Heart right ventricle (tissue), 16 donors: ENCODE data around the gene AGR3. TPM values are rescaled to one million over a fixed set of nuclear protein-coding genes. Genes with fewer than 3 reads are reported as not detected.

ENCODE experiments used
- ATAC-seq, 8 donors: fragments of 200-7000 bp; cut with Tn5 transposase; one replicate each; pipeline ENCODE4 v1.9.1; 2020; ENCODE audit warnings: mild to moderate bottlenecking in 8 of 8, moderate library complexity in 8 of 8, moderate number of reproducible peaks in 1 of 8
- DNase-seq, 2 donors: peaks; one replicate each; pipeline ENCODE4 v3.0.0-alpha.2; 2020
- H3K27ac ChIP-seq, 10 donors: fragments of 200-600 bp; sonication (generic) in 2 of 10; one replicate each; pipeline versions ENCODE4 v1.5.0 to v1.8.0; 2020 to 2022; ENCODE audit warnings: mild to moderate bottlenecking in 3 of 10
- H3K27me3 ChIP-seq, 7 donors: fragments of 200-600 bp; one replicate each; pipeline ENCODE4 v1.8.0; 2021 to 2022; ENCODE audit warnings: mild to moderate bottlenecking in 2 of 7
- H3K36me3 ChIP-seq, 9 donors: fragments of 200-600 bp; sonication (generic) in 1 of 9; one replicate each; pipeline versions ENCODE4 v1.5.0 to v1.8.0; 2020 to 2022; ENCODE audit warnings: mild to moderate bottlenecking in 2 of 9
- H3K4me1 ChIP-seq, 9 donors: fragments of 200-600 bp; sonication (generic) in 1 of 9; one replicate each; pipeline versions ENCODE4 v1.5.0 to v1.8.0; 2020 to 2022; ENCODE audit warnings: mild to moderate bottlenecking in 4 of 9
- H3K4me3 ChIP-seq, 10 donors: fragments of 200-600 bp; sonication (generic) in 2 of 10; one replicate each; pipeline versions ENCODE4 v1.5.0 to v1.8.0; 2020 to 2022; ENCODE audit warnings: mild to moderate bottlenecking in 7 of 10, moderate library complexity in 2 of 10
- H3K9me3 ChIP-seq, 11 donors: fragments of 200-600 bp in 10 of 11; sonication (generic) in 2 of 11; one replicate each; pipeline versions ENCODE4 v1.5.0 to v1.8.0; 2013 to 2022; ENCODE audit warnings: mild to moderate bottlenecking in 2 of 11, control low read depth in 1 of 11, moderate library complexity in 1 of 11
- CTCF ChIP-seq, 9 donors: fragments of 200-600 bp; sonication (generic) in 2 of 9; IDR thresholded peaks; one replicate each; pipeline versions ENCODE4 v1.5.0 to v1.8.0; 2021 to 2022; ENCODE audit warnings: antibody characterized with exemption in 9 of 9, mild to moderate bottlenecking in 5 of 9, moderate library complexity in 1 of 9
- WGBS, 2 donors: extraction: QIAGEN DNeasy Blood & Tissue Kit; methylation state at CpG; one replicate each; pipeline ENCODE4 v1.1.7; 2013; ENCODE audit warnings: inconsistent platforms in 1 of 2; 5-methylcytosine and 5-hydroxymethylcytosine counted together
- intact Hi-C, 10 donors: fragments of 100-400 bp; cut with DNase I; formaldehyde crosslinking; loops; one replicate each; pipeline versions ENCODE4 v1.11.1 to v1.14.2; 2022
- polyA plus RNA-seq, 2 donors: library from polyadenylated mRNA; stranded (reverse); fragments of 200-250 nt; gene quantifications; one replicate each; pipeline ENCODE4 v1.2.3, GENCODE V29; 2013
- total RNA-seq, 10 donors: library from RNA; stranded (reverse); fragmentation: NEBNext Ultra II Directional in 3 of 10; extraction: Animal tissue kit (Norgen Biotek cat#: 25700) in 3 of 10; gene quantifications; one replicate each; pipeline versions ENCODE4 v1.2.1 to v1.2.4, GENCODE V29; 2021 to 2023
- donor health status: Arrhythmogenic right ventricular cardiomyopathy.
- donor health status: ischemic (EF 13 %, LVEDD 7.1; RV severe dilation, severe dysfunction).
- donor health status: healthy with polysubstance abuse.
- donor health status: DM: no; HTN: yes; CAD: no.
- donor health status: DM: no; HTN: no; CAD: no.
- donor health status: ischemic (EF 25% LVEDD 6.9; RV normal size, moderate dysfunction).
- donor health status: ischemic (EF 25% LVEDD 5.7; RV mildly dilated, moderate dysfunction).
- donor health status: healthy.
- donor health status: DM: yes; HTN: yes; CAD: no.
- donor health status: Ischemic cardiomyopathy.
- donor health status: ischemic (EF 35%, LVEDD 5.7; RV mildly dilated, moderate dysfunction).
- donor health status: nonischemic (EF 11% LVEDD 7.7; RV severe dilation, severe dysfunction).
- donor health status: DM: yes; HTN: yes; CAD: no.
- donor health status: PGD.
- donor health status: ischemic (EF 29% LVEDD 5.4; RV normal size, mild dysfunction).
- donor health status: nonischemic (EF 23%, LVEDD 6.1; RV moderate dilation, normal function).

AGR3 gene
- total and polyA plus RNA-seq, 12 donors: not detected

DNA sequence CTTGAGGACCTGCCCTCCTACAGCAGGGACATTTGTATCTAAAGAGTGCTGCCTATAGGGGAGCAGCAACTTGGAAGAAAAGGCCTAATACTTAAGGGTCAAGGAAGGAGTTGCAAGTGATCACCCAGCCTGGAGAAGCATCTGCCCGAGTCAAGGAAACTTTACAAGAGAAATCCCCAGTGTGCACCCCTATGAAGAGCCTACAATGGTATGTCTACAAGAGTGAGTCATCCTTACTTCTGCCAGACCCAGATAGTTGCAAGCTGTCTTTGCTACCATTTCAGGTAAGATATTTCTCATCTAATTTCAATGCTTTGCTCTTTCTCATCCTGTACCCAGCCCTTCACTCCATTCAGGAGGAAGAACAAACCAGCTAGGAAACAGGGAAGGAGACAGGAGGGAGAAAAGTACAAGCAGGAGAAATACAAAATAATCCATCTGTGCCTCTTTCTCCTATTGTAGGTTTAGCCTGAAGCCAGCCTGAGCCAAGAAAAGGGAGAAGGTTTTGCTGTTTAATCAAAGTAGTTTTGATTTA, 34.4 kb upstream of the AGR3 start:
- no peaks in the 10 kb centered on the region for H3K4me1 ChIP-seq
- H3K4me3 ChIP-seq: no peak overlapping the region
- no peaks in the 10 kb centered on the region for H3K36me3 ChIP-seq
- no peak for DNase-seq
- no peak overlapping the region for H3K27ac ChIP-seq
- intact Hi-C loops: loop anchor here in 8 of 10 donors (2.0 to 10.0 kb wide), 4 partner anchors 111 to 221 kb away; partner anchors contain the start of gene AGR2 (in 8 of the 8)
- WGBS, 2 donors: 76 to 86% methylated on average over 1 of the region's 1 CpG
- TF ChIP-seq CTCF (IDR thresholded peaks at IDR 0.05): no peak
- ATAC-seq: no peak
- no peaks in the 10 kb centered on the region for H3K27me3 ChIP-seq
- H3K9me3 ChIP-seq: peaks cover 0 to 12% (median 0%) of the 10 kb centered on the region in 11 donors

DNA sequence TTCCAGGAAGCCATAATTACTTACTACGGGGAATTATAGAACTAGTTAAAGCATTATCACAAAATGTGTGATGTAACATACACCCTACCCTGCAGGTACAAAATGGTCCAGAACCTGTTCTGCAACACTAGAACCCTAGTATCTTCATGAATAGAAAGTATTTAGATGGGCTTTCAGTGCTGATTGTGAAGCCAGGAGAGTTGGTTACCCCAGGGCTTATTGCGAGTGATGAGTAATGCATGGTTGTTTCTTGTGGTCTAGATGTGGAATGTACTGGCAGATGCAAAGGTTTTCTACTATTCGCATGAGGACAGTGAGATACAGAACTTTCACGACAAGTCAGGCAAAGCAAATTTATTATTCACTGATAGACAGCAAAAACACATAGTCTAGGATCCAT, 33.6 kb upstream of the AGR3 start:
- 96 to 97% methylated on average over 4 of the region's 4 CpGs for WGBS, 2 donors
- Histone ChIP-seq H3K36me3 (no peaks in the 10 kb centered on the region), H3K27ac (no peak overlapping the region), H3K4me1 (no peaks in the 10 kb centered on the region), H3K4me3 (no peak overlapping the region), H3K27me3 (no peaks in the 10 kb centered on the region), H3K9me3 (peaks cover 0 to 20% (median 0%) of the 10 kb centered on the region in 11 donors)
- intact Hi-C loops: loop anchor here in 8 of 10 donors (5.0 to 10.0 kb wide), 3 partner anchors 111 to 218 kb away; partner anchors contain the start of gene AGR2 (in 8 of the 8)
- no peak for ATAC-seq
- no peak for DNase-seq
- TF ChIP-seq CTCF (IDR thresholded peaks at IDR 0.05): no peak

- Histone ChIP-seq H3K27ac (no peak overlapping the region), H3K4me3 (no peak overlapping the region), H3K4me1 (no peaks in the 10 kb centered on the region), H3K9me3 (peaks cover 0 to 24% (median 0%) of the 10 kb centered on the region in 11 donors), H3K27me3 (no peaks in the 10 kb centered on the region), H3K36me3 (no peaks in the 10 kb centered on the region)
- intact Hi-C loops: loop anchor here (5.0 to 10.0 kb wide), 4 partner anchors 110 to 217 kb away; partner anchors contain the start of gene AGR2 (in 9 of the 10)
- ATAC-seq: no peak
- DNase-seq: no peak
- TF ChIP-seq CTCF (IDR thresholded peaks at IDR 0.05): no peak
- 87 to 90% methylated on average over 4 of the region's 4 CpGs for WGBS, 2 donors
Observed at GRCh38 chr7:16914771-16915170, 33.0 kb upstream of the AGR3 start.

DNA sequence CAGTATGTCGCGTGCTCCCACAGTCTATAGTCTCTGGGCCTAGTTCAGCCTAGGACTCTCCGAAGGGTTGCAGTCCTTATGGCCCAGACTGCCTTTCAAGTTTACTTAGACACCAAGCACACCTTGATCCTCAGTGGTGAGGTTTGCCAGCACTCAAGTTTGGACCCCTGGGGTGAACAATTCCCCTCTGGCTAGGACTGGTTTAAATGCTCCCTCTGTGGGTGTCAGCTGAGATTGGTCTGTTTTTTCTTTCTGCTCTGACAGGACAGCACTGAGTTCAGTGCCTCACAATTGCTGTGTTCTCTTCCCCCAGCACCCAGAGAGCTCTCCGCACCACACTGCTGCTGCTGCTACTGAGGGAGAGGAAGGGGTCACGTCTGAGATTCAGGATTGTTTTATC, 31.9 kb upstream of the AGR3 start:
- TF ChIP-seq CTCF (IDR thresholded peaks at IDR 0.05): no peak
- Histone ChIP-seq H3K4me1 (no peaks in the 10 kb centered on the region), H3K36me3 (no peaks in the 10 kb centered on the region), H3K4me3 (no peak overlapping the region), H3K27me3 (no peaks in the 10 kb centered on the region), H3K9me3 (peaks cover 0 to 24% (median 0%) of the 10 kb centered on the region in 11 donors), H3K27ac (no peak overlapping the region)
- ATAC-seq (no peak), DNase-seq (no peak)
- intact Hi-C loops: loop anchor here in 8 of 10 donors (5.0 to 10.0 kb wide), 4 partner anchors 109 to 216 kb away; partner anchors contain the start of gene AGR2 (in 6 of the 8)
- 86% methylated on average over 5 of the region's 5 CpGs for WGBS, 2 donors
